Measurements from ENCODE around the gene PLEKHS1.

Gene PLEKHS1

DNA sequence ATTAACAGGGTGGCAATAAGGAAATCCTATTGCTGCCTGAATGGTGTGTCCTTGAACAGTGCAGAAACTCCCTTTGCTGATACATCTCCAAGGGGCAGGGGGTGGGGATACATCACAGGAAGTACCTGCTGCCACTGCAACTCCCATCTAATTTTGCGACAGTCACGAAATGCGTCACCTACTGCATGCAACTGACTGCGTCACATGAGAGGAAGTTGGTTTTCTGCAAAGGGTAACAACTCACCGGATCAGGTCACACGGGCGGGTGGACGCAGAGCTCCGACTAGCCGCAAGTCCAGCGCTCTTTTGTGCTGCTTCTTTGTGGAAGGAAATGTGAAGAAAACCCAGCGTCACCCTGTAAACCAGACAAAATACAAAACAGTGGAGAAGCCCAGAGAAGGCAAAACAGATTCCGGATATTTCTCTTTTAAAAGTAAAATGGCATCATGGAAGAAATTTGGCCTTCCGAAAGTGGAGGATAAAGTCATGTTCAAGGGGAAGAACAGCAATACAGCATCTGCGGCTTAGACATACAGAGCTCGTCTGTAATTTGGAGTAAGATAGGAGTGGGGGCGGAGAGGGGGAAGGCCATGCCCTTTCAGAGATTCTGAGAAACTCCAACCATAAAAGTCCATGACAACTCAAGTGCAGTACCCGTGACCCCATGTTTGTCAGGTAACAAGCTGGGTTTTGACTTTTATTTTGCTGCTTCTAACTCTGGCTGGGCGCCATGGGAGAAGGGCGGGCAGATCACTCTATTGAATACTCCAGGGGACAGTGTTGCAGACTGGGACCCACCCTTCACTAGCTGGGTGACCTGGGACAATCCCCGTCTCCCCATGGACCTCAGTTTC is 32.3 kb upstream of the PLEKHS1 start:
- no peak for DNase-seq (ENCODE audit: insufficient read length)
- no peak for FAIRE-seq
- TF ChIP-seq POLR2A (IDR thresholded peaks at IDR 0.05; ENCODE audit: low read depth, low read length) (no peak), TAF1 (IDR thresholded peaks at IDR 0.05; ENCODE audit: borderline replicate concordance, low read depth, low read length) (no peak), POLR2AphosphoS5 (IDR thresholded peaks at IDR 0.05; ENCODE audit: low read depth, low read length) (no peak)

DNA sequence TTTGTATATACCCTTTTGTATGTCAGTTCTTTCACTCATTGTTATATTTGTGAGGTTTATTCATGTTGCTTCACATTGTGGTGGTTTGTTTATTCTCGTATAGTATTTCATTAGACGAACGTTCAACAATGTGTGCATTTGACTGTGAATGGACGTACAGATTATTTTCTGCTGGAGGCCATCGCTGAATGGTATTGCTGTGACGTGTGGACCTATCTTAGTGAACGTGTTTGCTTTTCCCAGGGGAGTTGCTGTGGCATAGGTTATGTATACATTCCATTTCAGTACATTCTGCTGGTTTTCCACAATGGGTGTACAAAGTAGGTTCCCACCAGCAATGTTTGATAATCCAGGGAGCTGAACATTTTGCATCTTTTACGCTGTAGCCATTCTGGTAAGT is 31.1 kb upstream of the PLEKHS1 start:
- TF ChIP-seq POLR2AphosphoS5 (IDR thresholded peaks at IDR 0.05; ENCODE audit: low read depth, low read length) (no peak), POLR2A (IDR thresholded peaks at IDR 0.05; ENCODE audit: low read depth, low read length) (no peak), TAF1 (IDR thresholded peaks at IDR 0.05; ENCODE audit: borderline replicate concordance, low read depth, low read length) (no peak)
- FAIRE-seq (no peak), DNase-seq (ENCODE audit: insufficient read length) (no peak)

DNA sequence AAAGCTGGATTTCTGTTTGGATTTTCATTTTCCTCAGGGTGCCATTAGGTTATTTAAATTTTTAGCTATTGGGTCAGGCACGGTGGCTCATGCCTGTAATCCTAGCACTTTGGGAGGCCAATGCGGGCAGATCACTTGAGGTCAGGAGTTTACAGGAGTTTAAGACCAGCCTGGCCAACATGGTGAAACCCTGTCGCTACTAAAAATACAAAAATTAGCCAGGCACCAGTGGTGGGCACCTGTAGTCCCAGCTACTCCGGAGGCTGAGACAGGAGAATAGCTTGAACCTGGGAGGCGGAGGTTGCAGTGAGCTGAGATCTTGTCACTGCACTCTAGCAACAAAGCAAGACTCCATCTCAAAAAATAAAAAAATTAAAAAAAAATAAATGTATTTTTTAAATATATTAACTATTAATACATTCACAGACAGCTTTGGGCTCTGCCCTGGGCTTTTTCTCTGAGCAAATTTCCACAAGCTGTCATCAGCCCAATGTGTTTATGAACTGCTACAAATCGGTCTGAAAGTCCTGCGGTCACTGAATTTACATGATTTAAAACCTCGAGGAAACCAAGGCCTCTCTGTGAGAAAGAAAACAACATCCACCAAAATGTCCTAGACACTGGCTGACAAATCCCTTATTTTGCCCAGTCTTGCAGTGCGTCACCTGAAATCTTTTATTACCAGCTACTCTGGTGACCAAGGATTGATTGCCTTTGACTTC is 19.2 kb upstream of the PLEKHS1 start:
- no peak for FAIRE-seq
- no peak for TF ChIP-seq POLR2AphosphoS5 (IDR thresholded peaks at IDR 0.05; ENCODE audit: low read depth, low read length)
- DNase-seq (ENCODE audit: insufficient read length): no peak

DNA sequence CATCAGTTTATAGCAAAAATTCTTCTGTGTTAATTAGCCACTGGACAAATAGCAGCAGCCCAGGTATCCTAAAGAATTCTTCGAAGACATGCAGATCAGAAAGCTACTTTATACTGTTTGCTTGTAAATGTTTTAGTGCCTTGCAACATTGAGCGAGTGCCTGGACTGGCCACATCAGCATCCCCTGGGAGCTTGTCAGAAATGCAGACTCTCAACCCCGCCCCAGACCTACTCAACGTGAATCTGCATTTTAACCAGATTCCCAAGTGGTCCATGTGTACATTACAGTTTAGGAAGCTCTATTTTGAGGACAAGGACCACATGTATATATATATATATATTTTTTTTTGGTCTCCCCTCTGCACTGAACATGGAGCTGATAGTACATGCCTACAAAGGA is 18.5 kb upstream of the PLEKHS1 start:
- no peak for TF ChIP-seq POLR2AphosphoS5 (IDR thresholded peaks at IDR 0.05; ENCODE audit: low read depth, low read length)
- no peak for TF ChIP-seq TAF1 (IDR thresholded peaks at IDR 0.05; ENCODE audit: borderline replicate concordance, low read depth, low read length)
- TF ChIP-seq POLR2A (IDR thresholded peaks at IDR 0.05; ENCODE audit: low read depth, low read length): no peak
- FAIRE-seq (no peak), DNase-seq (ENCODE audit: insufficient read length) (no peak)

DNA sequence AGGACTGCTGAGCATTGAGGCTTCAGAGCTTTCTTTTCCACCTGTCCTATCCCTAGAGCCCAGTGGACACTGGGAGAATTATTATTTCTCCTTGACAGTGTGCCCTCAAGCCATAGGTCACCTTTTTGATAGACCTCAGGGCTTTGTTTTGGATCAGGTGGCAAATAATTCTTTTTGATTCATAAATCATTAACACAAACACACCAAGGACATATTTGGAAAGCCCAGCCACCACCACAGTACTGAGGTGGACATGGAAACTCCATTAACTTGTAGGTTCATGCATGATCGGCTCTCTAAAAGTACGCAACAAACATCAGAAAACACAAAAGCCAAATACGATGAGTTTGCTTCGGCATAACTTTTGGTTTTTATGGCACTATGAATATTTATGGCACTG is 17.8 kb upstream of the PLEKHS1 start:
- DNase-seq (ENCODE audit: insufficient read length) (no peak), FAIRE-seq (no peak)
- TF ChIP-seq POLR2AphosphoS5 (IDR thresholded peaks at IDR 0.05; ENCODE audit: low read depth, low read length) (no peak), TAF1 (IDR thresholded peaks at IDR 0.05; ENCODE audit: borderline replicate concordance, low read depth, low read length) (no peak), POLR2A (IDR thresholded peaks at IDR 0.05; ENCODE audit: low read depth, low read length) (no peak)

DNA sequence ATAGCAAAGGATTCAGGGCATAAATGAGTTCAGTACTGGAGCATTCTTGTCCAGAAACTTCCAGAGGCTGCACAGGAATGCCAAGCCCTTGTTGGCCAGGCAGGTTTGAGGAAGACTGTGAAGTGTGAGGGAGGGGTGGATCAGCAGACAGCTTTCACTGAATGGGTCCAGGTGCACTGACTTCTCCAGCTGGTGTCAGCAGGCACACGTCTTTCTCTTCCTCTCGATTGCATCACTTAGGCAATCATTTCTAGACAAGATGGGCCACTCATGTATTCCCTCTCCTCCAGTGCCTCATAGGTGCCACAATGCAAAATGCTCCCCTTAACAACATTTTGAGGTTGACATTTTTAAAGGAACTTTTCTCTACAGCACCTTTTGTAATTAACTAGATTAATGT is 15.6 kb upstream of the PLEKHS1 start:
- DNase-seq (ENCODE audit: insufficient read length) (no peak), FAIRE-seq (no peak)
- TF ChIP-seq POLR2A (IDR thresholded peaks at IDR 0.05; ENCODE audit: low read depth, low read length) (no peak), TAF1 (IDR thresholded peaks at IDR 0.05; ENCODE audit: borderline replicate concordance, low read depth, low read length) (no peak), POLR2AphosphoS5 (IDR thresholded peaks at IDR 0.05; ENCODE audit: low read depth, low read length) (no peak)

DNA sequence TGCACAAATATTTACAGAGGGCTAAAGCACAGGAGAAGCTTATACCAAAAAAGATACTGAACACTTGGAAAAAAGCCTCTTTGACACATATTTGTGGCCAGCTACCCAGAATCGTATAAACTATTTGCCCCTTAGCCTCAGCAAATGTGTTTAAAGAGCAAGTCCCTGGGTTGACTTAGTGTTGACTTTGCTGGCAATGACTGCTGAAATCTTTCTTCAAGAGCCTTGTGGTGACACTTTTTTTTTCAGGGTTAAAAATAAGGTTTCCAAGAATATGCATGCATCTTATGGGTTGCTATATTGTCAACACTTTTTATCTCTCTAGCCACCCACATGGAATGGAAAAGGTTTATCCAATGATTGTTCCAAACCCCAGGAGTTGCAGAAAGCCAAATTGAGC is 14.9 kb upstream of the PLEKHS1 start:
- FAIRE-seq: no peak
- DNase-seq (ENCODE audit: insufficient read length): no peak
- TF ChIP-seq TAF1 (IDR thresholded peaks at IDR 0.05; ENCODE audit: borderline replicate concordance, low read depth, low read length) (no peak), POLR2A (IDR thresholded peaks at IDR 0.05; ENCODE audit: low read depth, low read length) (no peak), POLR2AphosphoS5 (IDR thresholded peaks at IDR 0.05; ENCODE audit: low read depth, low read length) (no peak)

DNA sequence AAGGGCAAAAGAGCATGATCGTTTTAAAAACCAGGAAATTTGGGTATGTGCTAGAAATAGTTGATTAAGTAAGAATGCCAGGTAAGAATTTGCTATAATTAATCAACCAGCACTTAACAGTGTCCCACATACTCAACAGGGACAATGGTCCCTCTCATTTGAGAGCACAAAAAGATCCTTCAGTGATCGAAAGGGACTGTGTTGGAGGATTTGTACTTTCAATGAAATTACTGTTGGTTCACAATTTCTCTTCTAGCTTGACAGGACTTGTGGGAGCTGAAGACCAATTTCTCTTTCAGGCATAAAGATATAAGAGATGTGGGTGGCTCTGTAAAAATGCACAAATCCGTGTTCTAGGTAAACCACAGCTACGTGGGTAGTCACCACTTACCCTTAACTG is 12.5 kb upstream of the PLEKHS1 start:
- FAIRE-seq (no peak), DNase-seq (ENCODE audit: insufficient read length) (no peak)
- TF ChIP-seq POLR2AphosphoS5 (IDR thresholded peaks at IDR 0.05; ENCODE audit: low read depth, low read length) (no peak), TAF1 (IDR thresholded peaks at IDR 0.05; ENCODE audit: borderline replicate concordance, low read depth, low read length) (no peak), POLR2A (IDR thresholded peaks at IDR 0.05; ENCODE audit: low read depth, low read length) (no peak)

DNA sequence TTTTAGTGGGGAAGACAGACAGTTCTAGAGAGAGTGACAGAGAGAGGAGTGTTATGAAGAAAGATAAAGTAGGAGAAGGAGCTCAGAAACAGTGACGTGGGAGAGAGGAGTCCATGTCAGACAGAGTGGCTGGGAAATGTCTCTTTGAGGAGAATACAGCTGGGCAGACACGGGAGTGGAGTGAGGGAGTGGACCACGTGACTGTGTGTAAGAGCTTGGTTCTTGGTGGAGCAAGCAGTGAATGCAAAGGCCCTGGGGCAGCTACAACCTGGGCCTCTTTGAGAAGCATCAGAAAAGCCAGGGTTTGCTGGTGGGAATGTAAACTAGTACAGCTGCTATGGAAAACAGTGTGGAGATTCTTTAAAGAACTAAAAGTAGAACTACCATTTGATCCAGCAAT is 11.9 kb upstream of the PLEKHS1 start:
- FAIRE-seq: no peak
- DNase-seq (ENCODE audit: insufficient read length): no peak
- TF ChIP-seq TAF1 (IDR thresholded peaks at IDR 0.05; ENCODE audit: borderline replicate concordance, low read depth, low read length) (no peak), POLR2AphosphoS5 (IDR thresholded peaks at IDR 0.05; ENCODE audit: low read depth, low read length) (no peak), POLR2A (IDR thresholded peaks at IDR 0.05; ENCODE audit: low read depth, low read length) (no peak)

DNA sequence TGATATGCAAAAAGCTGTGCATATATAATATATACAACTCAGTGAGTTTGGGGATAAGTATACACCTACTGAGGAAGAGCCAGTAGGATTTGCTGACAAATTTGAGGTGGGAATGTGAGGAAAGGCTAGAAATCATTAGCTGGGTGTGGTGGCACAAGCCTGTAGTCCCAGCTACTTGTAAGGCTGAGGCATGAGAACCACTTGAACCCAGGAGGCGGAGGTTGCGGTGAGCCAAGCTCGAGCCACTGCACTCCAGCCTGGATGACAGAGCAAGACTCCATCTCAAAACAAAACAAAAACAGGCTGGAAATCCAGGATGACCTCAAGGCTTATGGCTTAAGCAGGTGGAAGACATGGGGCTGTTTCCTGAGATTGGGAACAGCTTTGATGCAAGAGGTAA is 10.6 kb upstream of the PLEKHS1 start:
- TF ChIP-seq POLR2A (IDR thresholded peaks at IDR 0.05; ENCODE audit: low read depth, low read length) (no peak), TAF1 (IDR thresholded peaks at IDR 0.05; ENCODE audit: borderline replicate concordance, low read depth, low read length) (no peak), POLR2AphosphoS5 (IDR thresholded peaks at IDR 0.05; ENCODE audit: low read depth, low read length) (no peak)
- FAIRE-seq (no peak), DNase-seq (ENCODE audit: insufficient read length) (no peak)

DNA sequence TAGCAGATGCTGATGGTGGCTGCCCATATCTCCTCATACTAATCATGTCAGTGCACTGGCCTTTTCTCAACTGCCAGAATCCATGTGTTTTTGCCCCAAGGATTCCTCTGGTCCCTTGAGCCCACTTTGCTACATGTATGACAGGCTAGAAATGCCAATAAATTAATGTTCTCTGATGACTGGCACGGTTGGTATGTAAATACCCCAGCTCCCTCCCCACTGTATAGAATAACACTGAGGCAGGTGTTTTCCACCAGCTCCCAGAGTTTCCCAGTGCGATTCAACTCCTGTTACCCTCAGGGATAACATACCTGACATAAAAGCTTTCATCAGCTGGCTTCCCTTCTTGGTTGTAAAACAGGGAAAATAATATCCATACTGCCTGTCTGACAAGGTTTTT is 9.0 kb upstream of the PLEKHS1 start:
- TF ChIP-seq TAF1 (IDR thresholded peaks at IDR 0.05; ENCODE audit: borderline replicate concordance, low read depth, low read length) (no peak), POLR2A (IDR thresholded peaks at IDR 0.05; ENCODE audit: low read depth, low read length) (no peak), POLR2AphosphoS5 (IDR thresholded peaks at IDR 0.05; ENCODE audit: low read depth, low read length) (no peak)
- DNase-seq (ENCODE audit: insufficient read length): no peak
- no peak for FAIRE-seq

DNA sequence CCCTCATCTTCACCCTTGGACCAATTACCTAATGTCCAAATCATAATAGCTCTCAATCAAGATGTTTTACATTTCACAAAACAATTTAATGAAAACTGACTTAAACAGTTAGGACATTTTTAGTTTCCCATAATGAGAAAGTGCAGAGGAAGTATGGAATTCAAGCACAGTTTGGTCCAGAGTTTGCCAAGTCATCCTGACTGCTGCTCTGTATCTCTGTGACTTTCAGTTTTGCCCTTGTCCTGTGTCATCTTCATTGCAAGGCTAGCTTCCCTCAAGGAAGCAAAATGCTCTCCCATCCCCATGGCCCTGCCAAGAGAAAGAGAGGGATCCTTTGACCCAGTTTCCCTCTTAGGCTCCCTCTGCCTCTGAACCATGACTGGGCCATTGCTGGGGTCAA is 7.9 kb upstream of the PLEKHS1 start:
- TF ChIP-seq POLR2AphosphoS5 (IDR thresholded peaks at IDR 0.05; ENCODE audit: low read depth, low read length) (no peak), TAF1 (IDR thresholded peaks at IDR 0.05; ENCODE audit: borderline replicate concordance, low read depth, low read length) (no peak), POLR2A (IDR thresholded peaks at IDR 0.05; ENCODE audit: low read depth, low read length) (no peak)
- no peak for DNase-seq (ENCODE audit: insufficient read length)
- FAIRE-seq: no peak

Measured in GM12892 (cell line).